HG03095 (cell line): Measurements from ENCODE around the gene SANBR.

Source experiments
- ATAC-seq: cut with Tn5 transposase; IDR thresholded peaks from one replicate; pipeline ENCODE4 v1.9.1; 2021; ENCODE audit warnings: moderate library complexity; ENCODE audit not compliant: unreplicated experiment

Gene SANBR

GRCh38 chr2:61089797-61090196, 24.1 kb downstream of the SANBR start:
- no peak for ATAC-seq

GRCh38 chr2:61090386-61090921, 24.8 kb downstream of the SANBR start:
- no peak for ATAC-seq

GRCh38 chr2:61091485-61091884, 25.8 kb downstream of the SANBR start:
- no peak for ATAC-seq

- ATAC-seq: no peak
Measured at GRCh38 chr2:61096438-61096837, 30.8 kb downstream of the SANBR start.

GRCh38 chr2:61100801-61101200, 35.1 kb downstream of the SANBR start:
- no peak for ATAC-seq

- no peak for ATAC-seq
Measured at GRCh38 chr2:61109291-61109690, 43.6 kb downstream of the SANBR start.

- ATAC-seq: no peak
Measured at GRCh38 chr2:61111708-61112107, 46.0 kb downstream of the SANBR start.

GRCh38 chr2:61114147-61114546, 48.5 kb downstream of the SANBR start:
- no peak for ATAC-seq
